CD4-positive, alpha-beta memory T cell (primary cell): ENCODE data around the gene APPBP2. TPM values are rescaled to one million over a fixed set of nuclear protein-coding genes. Genes with fewer than 3 reads are reported as not detected.

Experiments
- CTCF ChIA-PET: fragments of 350-600 bp; sonication (Branson Sonifier 250); formaldehyde crosslinking; loops from one replicate; lab custom pipeline; 2021; ENCODE audit warnings: inconsistent platforms; ENCODE audit not compliant: partially characterized antibody; lab: Charles Lee
- POLR2A ChIA-PET: fragments of 350-600 bp; sonication (Branson Sonifier 250); formaldehyde crosslinking; loops from one replicate; lab custom pipeline; 2021; ENCODE audit not compliant: partially characterized antibody; lab: Charles Lee
- DNase-seq, 5 donors: peaks; one replicate each; pipeline versions ENCODE4 v3.0.0 to v3.0.0-alpha.2; 2020 to 2022; ENCODE audit warnings: mixed read lengths in 1 of 5
- H3K27ac ChIP-seq: one replicate; pipeline ENCODE4 v1.7.0; 2013; ENCODE audit warnings: low read depth, low read length
- H3K27me3 ChIP-seq: 2 replicates; pipeline ENCODE4 v1.7.0; 2013; ENCODE audit warnings: mild to moderate bottlenecking, low read length, moderate library complexity; ENCODE audit not compliant: insufficient read depth
- H3K36me3 ChIP-seq: 2 replicates; pipeline ENCODE4 v1.7.0; 2013; ENCODE audit warnings: mild to moderate bottlenecking, low read length, moderate library complexity; ENCODE audit not compliant: insufficient read depth
- H3K4me1 ChIP-seq: 2 replicates; pipeline ENCODE4 v1.7.0; 2013; ENCODE audit warnings: mild to moderate bottlenecking, low read length, moderate library complexity; ENCODE audit not compliant: insufficient read depth
- H3K4me3 ChIP-seq, 2 donors: one replicate each; pipeline ENCODE4 v1.7.0; 2013; ENCODE audit warnings: low read length in 2 of 2, mild to moderate bottlenecking in 1 of 2
- H3K9me3 ChIP-seq, 2 donors: one replicate each; pipeline ENCODE4 v1.7.0; 2013; ENCODE audit warnings: low read length in 2 of 2, control low read depth in 1 of 2; ENCODE audit not compliant: control insufficient read depth in 1 of 2
- H3K27ac Mint-ChIP-seq, 7 donors: one replicate each; pipeline ENCODE4 v1.8.0; 2020 to 2021; ENCODE audit warnings: mixed read lengths in 7 of 7, mild to moderate bottlenecking in 6 of 7, inconsistent platforms in 3 of 7, moderate library complexity in 3 of 7
- H3K27me3 Mint-ChIP-seq, 2 donors: one replicate each; pipeline ENCODE4 v1.8.0; 2020 to 2021; ENCODE audit warnings: mixed read lengths in 2 of 2
- H3K36me3 Mint-ChIP-seq, 2 donors: one replicate each; pipeline ENCODE4 v1.8.0; 2020 to 2021; ENCODE audit warnings: mixed read lengths in 2 of 2, inconsistent platforms in 1 of 2, mild to moderate bottlenecking in 1 of 2
- H3K4me1 Mint-ChIP-seq, 4 donors: one replicate each; pipeline ENCODE4 v1.8.0; 2020 to 2021; ENCODE audit warnings: mixed read lengths in 4 of 4, mild to moderate bottlenecking in 1 of 4
- H3K4me3 Mint-ChIP-seq, 8 donors: one replicate each; pipeline ENCODE4 v1.8.0; 2020 to 2021; ENCODE audit warnings: mixed read lengths in 8 of 8, mild to moderate bottlenecking in 7 of 8, moderate library complexity in 6 of 8, inconsistent platforms in 3 of 8
- H3K9me3 Mint-ChIP-seq, 8 donors: one replicate each; pipeline ENCODE4 v1.8.0; 2020 to 2021; ENCODE audit warnings: mixed read lengths in 8 of 8, mild to moderate bottlenecking in 5 of 8, inconsistent platforms in 3 of 8, moderate library complexity in 1 of 8
- intact Hi-C: fragments of 100-400 bp; cut with micrococcal nuclease; formaldehyde crosslinking; loops from one replicate; pipeline ENCODE4 v1.15.1; 2023
- polyA plus RNA-seq, 2 donors: library from polyadenylated mRNA; unstranded; fragments of 300-500 nt; fragmentation: Illumina TruSeq; gene quantifications; one replicate each; pipeline ENCODE4 v1.2.3, GENCODE V29; 2021
- total RNA-seq, 2 experiments: library from RNA; stranded (reverse); gene quantifications; one replicate each; pipeline ENCODE4 v1.2.3, GENCODE V29; 2021

The APPBP2 gene
- total and polyA plus RNA-seq, 4 experiments from 2014 or later, result 23.9 to 50.8 (median 40.0) TPM

- intact Hi-C loops, result no loop called here
Observed at GRCh38 chr17:60514500-60514899, 11.5 kb downstream of the APPBP2 start.

DNA sequence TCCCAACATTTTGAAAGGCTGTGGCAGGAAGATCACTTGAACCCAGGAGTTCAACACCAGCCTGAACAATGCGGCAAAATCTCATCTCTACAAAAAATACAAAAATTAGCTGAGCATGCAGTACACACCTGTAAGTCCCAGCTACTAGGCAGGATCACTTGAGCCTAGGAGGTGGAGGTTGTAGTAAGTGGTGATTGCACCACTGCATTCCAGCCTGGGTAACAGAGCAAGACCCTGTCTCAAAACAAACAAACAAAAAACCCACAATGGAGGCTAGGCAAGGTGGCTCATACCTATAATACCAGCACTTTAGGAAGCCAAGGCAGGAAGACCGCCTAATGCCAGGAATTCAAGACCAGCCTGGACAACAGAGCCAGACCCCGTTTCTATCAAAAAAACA lies 12.0 kb downstream of the APPBP2 start:
- ChIA-PET POLR2A (no interaction called here), CTCF (no interaction called here)
- Histone ChIP-seq H3K4me1 (peaks cover 6% of the 10 kb centered on the region), H3K27me3 (no peaks in the 10 kb centered on the region), H3K27ac (no peak overlapping the region), H3K36me3 (peaks cover 11% of the 10 kb centered on the region), H3K9me3 (no peaks in the 10 kb centered on the region), H3K4me3 (no peak overlapping the region)
- no peaks in the 10 kb centered on the region for H3K27me3 Mint-ChIP-seq
- H3K4me3 Mint-ChIP-seq, result no peak overlapping the region
- H3K36me3 Mint-ChIP-seq, result peaks cover 9 to 37% of the 10 kb centered on the region in 2 donors
- H3K9me3 Mint-ChIP-seq, result no peaks in the 10 kb centered on the region
- H3K27ac Mint-ChIP-seq, result peak overlapping the region in 1 of 7 donors; percentile 62
- no peak for DNase-seq
- intact Hi-C loops, result no loop called here
- H3K4me1 Mint-ChIP-seq, result peaks cover 32 to 55% (median 38%) of the 10 kb centered on the region in 4 donors

More at GRCh38 chr17:60514500-60514899, 11.5 kb downstream of the APPBP2 start:
- Mint-ChIP-seq H3K36me3 (peaks cover 9 to 37% of the 10 kb centered on the region in 2 donors), H3K4me1 (peaks cover 32 to 53% (median 38%) of the 10 kb centered on the region in 4 donors), H3K27me3 (no peaks in the 10 kb centered on the region), H3K4me3 (no peak overlapping the region), H3K27ac (peak overlapping the region in 2 of 7 donors; percentile 24 to 62), H3K9me3 (no peaks in the 10 kb centered on the region)
- peaks cover 3% of the 10 kb centered on the region for H3K4me1 ChIP-seq
- no peaks in the 10 kb centered on the region for H3K27me3 ChIP-seq
- ChIA-PET POLR2A (no interaction called here), CTCF (interaction anchor here (0.7 kb wide), 1 partner anchor 140 kb away, joined by 4 read pairs; no protein-coding TSS in a partner anchor)
- H3K27ac ChIP-seq, result no peak overlapping the region
- H3K36me3 ChIP-seq, result peaks cover 11% of the 10 kb centered on the region
- no peaks in the 10 kb centered on the region for H3K9me3 ChIP-seq
- no peak overlapping the region for H3K4me3 ChIP-seq
- DNase-seq, result no peak

- Mint-ChIP-seq H3K27me3 (no peaks in the 10 kb centered on the region), H3K4me1 (peaks cover 33 to 52% (median 45%) of the 10 kb centered on the region in 4 donors), H3K36me3 (peaks cover 9 to 41% of the 10 kb centered on the region in 2 donors), H3K27ac (no peak overlapping the region), H3K9me3 (no peaks in the 10 kb centered on the region), H3K4me3 (no peak overlapping the region)
- CTCF ChIA-PET, result no interaction called here
- Histone ChIP-seq H3K27me3 (no peaks in the 10 kb centered on the region), H3K27ac (no peak overlapping the region), H3K4me3 (no peak overlapping the region), H3K36me3 (peaks cover 11% of the 10 kb centered on the region), H3K4me1 (peaks cover 7% of the 10 kb centered on the region), H3K9me3 (no peaks in the 10 kb centered on the region)
- POLR2A ChIA-PET, result no interaction called here
- no peak for DNase-seq
- intact Hi-C loops, result no loop called here
Observed at GRCh38 chr17:60513014-60513413, 13.0 kb downstream of the APPBP2 start.

- Mint-ChIP-seq H3K9me3 (no peaks in the 10 kb centered on the region), H3K27me3 (no peaks in the 10 kb centered on the region), H3K4me3 (peak overlapping the region in 1 of 8 donors; percentile 3), H3K27ac (peak overlapping the region in 1 of 7 donors; percentile 74), H3K36me3 (peaks cover 14 to 32% of the 10 kb centered on the region in 2 donors), H3K4me1 (peaks cover 29 to 50% (median 43%) of the 10 kb centered on the region in 4 donors)
- intact Hi-C loops, result no loop called here
- Histone ChIP-seq H3K9me3 (no peaks in the 10 kb centered on the region), H3K4me1 (peaks cover 10% of the 10 kb centered on the region), H3K27ac (no peak overlapping the region), H3K4me3 (no peak overlapping the region), H3K27me3 (no peaks in the 10 kb centered on the region), H3K36me3 (peaks cover 11% of the 10 kb centered on the region)
- ChIA-PET CTCF (no interaction called here), POLR2A (no interaction called here)
- DNase-seq, result no peak
Observed at GRCh38 chr17:60510723-60511122, 15.3 kb downstream of the APPBP2 start.

DNA sequence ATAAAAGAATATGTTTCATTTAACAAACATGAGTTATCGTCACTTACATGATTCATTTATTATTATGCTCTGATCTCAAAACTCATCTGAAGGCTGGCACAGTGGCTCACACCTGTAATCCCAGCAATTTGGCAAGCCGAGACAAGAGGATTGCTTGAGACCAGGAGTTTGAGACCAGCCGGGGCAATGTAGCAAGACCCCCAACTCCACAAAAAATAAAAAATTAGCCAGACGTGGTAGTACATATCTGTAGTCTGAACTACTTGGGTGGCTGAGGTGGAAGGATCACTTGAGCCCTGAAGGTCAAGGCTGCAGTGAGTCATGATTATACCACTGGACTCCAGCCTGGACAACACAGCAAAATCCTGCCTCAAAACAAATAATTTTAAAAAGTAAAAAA lies 16.0 kb downstream of the APPBP2 start:
- no peaks in the 10 kb centered on the region for H3K27me3 ChIP-seq
- no peak for DNase-seq
- ChIA-PET POLR2A (no interaction called here), CTCF (no interaction called here)
- intact Hi-C loops, result no loop called here
- H3K36me3 ChIP-seq, result peaks cover 11% of the 10 kb centered on the region
- no peaks in the 10 kb centered on the region for H3K9me3 ChIP-seq
- no peak overlapping the region for H3K4me3 ChIP-seq
- Mint-ChIP-seq H3K4me3 (no peak overlapping the region), H3K27ac (no peak overlapping the region), H3K36me3 (peaks cover 14 to 32% of the 10 kb centered on the region in 2 donors), H3K9me3 (no peaks in the 10 kb centered on the region), H3K27me3 (no peaks in the 10 kb centered on the region), H3K4me1 (peaks cover 25 to 50% (median 40%) of the 10 kb centered on the region in 4 donors)
- H3K27ac ChIP-seq, result no peak overlapping the region
- peaks cover 10% of the 10 kb centered on the region for H3K4me1 ChIP-seq

GRCh38 chr17:60508384-60508980 lies 17.6 kb downstream of the APPBP2 start:
- H3K4me1 Mint-ChIP-seq, result peaks cover 26 to 46% (median 37%) of the 10 kb centered on the region in 4 donors
- intact Hi-C loops, result no loop called here
- H3K9me3 ChIP-seq, result no peaks in the 10 kb centered on the region
- peak overlapping the region in 4 of 7 donors; percentile 36 to 75 (median 60) for H3K27ac Mint-ChIP-seq
- peaks cover 11% of the 10 kb centered on the region for H3K36me3 ChIP-seq
- peaks cover 10 to 24% of the 10 kb centered on the region in 2 donors for H3K36me3 Mint-ChIP-seq
- POLR2A ChIA-PET, result no interaction called here
- H3K9me3 Mint-ChIP-seq, result no peaks in the 10 kb centered on the region
- no peak overlapping the region for H3K27ac ChIP-seq
- H3K27me3 Mint-ChIP-seq, result no peaks in the 10 kb centered on the region
- H3K4me3 ChIP-seq, result no peak overlapping the region
- CTCF ChIA-PET, result interaction anchor here (0.8 kb wide), 1 partner anchor 8 kb away, joined by 4 read pairs; no protein-coding TSS in a partner anchor
- H3K4me1 ChIP-seq, result peaks cover 10% of the 10 kb centered on the region
- DNase-seq, result no peak
- H3K27me3 ChIP-seq, result no peaks in the 10 kb centered on the region
- peak overlapping the region in 1 of 8 donors; percentile 36 for H3K4me3 Mint-ChIP-seq

- no peaks in the 10 kb centered on the region for H3K9me3 ChIP-seq
- Mint-ChIP-seq H3K4me3 (peak overlapping the region in 1 of 8 donors; percentile 42), H3K9me3 (no peaks in the 10 kb centered on the region), H3K4me1 (peaks cover 28 to 45% (median 31%) of the 10 kb centered on the region in 4 donors), H3K27ac (peak overlapping the region in 2 of 7 donors; percentile 2 to 77), H3K27me3 (no peaks in the 10 kb centered on the region), H3K36me3 (peaks cover 5 to 22% of the 10 kb centered on the region in 2 donors)
- no peak for DNase-seq
- no peak overlapping the region for H3K4me3 ChIP-seq
- H3K27me3 ChIP-seq, result no peaks in the 10 kb centered on the region
- intact Hi-C loops, result no loop called here
- H3K4me1 ChIP-seq, result peaks cover 10% of the 10 kb centered on the region
- H3K27ac ChIP-seq, result no peak overlapping the region
- ChIA-PET CTCF (no interaction called here), POLR2A (no interaction called here)
- H3K36me3 ChIP-seq, result peaks cover 7% of the 10 kb centered on the region
Observed at GRCh38 chr17:60506312-60506711, 19.7 kb downstream of the APPBP2 start.
